Bronchus fibroblast of lung (primary cell): Measurements from ENCODE around the gene FGD1. TPM values are rescaled to one million over a fixed set of nuclear protein-coding genes. Genes with fewer than 3 reads are reported as not detected.

ENCODE experiments used
- total RNA-seq: library from RNA; depleted of rRNA; stranded (reverse); fragments of >200 nt; gene quantifications from 2 replicates; pipeline ENCODE4 v1.2.3, GENCODE V29; 2015

FGD1 gene
- total RNA-seq: 10.4 TPM in 2 replicates

DNA sequence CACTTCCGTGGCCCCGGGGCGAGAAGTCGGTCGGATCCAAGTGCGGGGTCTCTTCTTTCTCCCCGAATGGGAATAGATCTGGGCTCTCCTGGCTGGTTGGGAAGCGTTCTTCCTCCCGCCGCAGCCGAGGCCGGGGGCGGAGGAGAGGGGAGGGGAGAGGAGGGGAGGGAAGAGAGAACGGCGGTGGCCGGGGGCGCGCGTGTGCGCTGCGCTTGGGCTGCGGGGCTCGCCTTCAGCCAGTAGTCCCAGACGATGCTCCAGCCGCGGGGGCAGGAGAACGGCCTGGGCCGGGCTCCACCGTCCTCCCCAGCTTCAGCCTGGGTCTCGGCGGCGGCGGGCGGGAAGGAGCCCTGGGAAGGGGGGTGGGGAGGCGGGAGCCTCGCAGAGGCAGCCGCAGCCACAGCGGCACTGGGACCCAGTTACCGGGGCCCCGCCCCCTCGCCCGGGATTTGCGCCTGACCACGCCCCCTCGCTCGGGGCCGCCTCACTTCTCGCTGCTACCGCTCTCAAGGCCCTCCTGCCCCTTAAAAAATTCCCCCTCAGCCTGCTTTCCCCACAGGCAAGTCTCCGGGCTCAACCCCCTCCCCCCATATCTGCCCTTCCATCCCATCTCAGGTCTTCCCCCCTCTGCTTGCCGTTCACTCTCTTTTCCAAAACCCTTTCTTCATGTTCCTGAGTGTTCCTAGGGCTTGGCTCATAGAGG lies at the start of gene FGD1:
TSS of gene FGD1 (minus strand) at position 421 of the 703 bp plus-strand sequence. CDS start 802 bp downstream, outside the sequence.

DNA sequence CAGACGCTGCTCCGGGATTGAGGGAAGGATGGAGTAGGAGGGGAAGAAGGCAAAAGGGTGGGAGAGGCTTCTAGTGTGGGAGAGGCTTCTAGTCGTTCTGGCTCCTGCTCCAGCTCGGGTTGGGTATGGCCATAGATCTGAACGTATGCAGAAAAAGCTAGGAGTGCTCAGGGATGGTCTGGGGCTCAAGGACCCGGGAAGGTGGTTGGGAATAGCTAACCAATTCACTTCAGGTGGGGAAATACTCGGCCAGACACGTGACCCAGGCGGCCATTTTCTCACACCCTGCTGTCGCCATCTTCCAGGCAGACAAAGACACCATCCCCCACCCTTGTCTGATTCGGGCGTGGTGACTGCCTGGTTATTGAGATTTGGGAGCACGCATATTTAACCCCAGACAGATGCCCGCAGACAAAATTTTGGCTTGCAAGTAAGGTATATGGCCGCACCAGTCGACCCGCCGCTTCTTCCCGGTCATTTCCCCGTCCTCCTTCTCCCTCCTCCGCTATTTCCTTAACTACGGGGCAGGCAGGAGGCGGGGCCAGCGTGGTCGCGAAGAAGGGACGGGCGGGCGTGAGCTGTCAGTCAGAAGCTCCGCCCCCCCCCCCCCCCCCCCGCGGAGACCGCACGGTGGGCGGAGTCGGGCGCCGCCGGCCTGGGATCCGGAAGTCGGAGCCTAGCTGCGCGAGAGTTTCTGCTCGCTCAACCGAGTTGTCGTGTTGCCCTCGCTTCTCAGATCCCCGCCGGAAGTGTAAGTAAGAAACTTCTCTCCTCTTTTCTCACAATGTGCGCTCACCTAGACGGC lies 33.7 kb upstream of the FGD1 start, which contains the start of gene GNL3L:
TSS of gene GNL3L (plus strand) at position 668 of the 805 bp plus-strand sequence. CDS start 2,348 bp downstream, outside the sequence.

DNA sequence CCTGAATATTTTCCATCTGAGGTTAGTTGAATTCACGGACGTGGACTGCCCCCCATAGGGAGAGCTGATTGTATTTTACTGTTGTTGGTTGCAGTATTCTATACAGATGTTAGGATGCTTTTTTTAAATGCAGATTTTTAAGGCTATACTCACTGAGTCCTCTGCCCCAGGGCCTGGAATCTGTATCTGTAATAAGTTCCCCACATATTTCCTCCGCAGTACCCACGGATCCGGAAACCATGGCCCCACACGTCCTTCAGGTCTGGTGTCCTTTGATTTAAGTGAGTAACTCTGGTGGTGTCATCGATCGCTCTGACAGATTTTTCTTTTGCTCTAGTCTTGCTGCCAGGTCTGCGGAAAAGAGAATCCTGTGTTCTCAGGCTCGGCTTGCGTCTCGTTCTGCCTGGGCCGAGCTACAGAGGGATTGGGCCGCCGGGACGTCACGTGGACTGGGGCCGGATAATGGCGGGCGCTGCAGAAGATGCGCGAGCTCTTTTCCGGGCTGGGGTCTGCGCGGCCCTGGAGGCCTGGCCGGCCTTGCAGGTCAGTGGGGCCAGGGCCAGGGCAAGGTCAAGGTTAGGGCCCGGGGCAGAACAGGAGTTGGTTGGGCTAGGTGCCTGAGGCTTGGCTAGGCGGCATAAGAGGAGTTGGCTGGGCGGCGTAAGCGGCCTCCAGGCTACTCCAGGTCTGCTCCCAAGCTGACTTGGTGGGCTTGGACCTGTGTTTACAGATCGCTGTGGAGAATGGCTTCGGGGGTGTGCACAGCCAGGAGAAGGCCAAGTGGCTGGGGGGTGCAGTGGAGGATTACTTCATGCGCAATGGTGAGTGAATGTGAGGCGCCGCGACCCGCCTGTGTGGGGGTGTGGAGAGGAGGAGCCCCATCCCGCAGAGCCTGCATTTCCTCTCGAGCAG lies 55.8 kb downstream of the FGD1 start, which contains the start of gene TSR2:
TSS of gene TSR2 (plus strand) at position 445 of the 912 bp plus-strand sequence. CDS start at position 463, 18 bp downstream.

Other genes with a start within 250 kb of the FGD1 start
- 0.45 and 0.50 TPM in 2 replicates for gene WNK3, start 138.2 kb downstream of the FGD1 start, total RNA-seq
- 12.8 and 13.8 TPM in 2 replicates for gene TSR2, start 55.8 kb downstream of the FGD1 start, total RNA-seq
- gene GNL3L, start 34.0 kb upstream of the FGD1 start, total RNA-seq: 19.0 and 19.7 TPM in 2 replicates